Activated T-cell treated with anti-CD3 and anti-CD28 coated beads, Interleukin-2, amount 50 U/mL, for 72 hours (primary cell): ENCODE results near the gene GABRB1. TPM values are rescaled to one million over a fixed set of nuclear protein-coding genes. Genes with fewer than 3 reads are reported as not detected.

Source experiments
- ATAC-seq, 2 donors: fragments of 150-1000 bp; cut with Tn5 transposase; replicated peaks in 1 of 2; 2 replicates each; pipeline ENCODE4 v1.10.0; 2021; ENCODE audit warnings: moderate library complexity in 2 of 2, mild to moderate bottlenecking in 1 of 2
- DNase-seq, 2 donors: peaks; one replicate each; pipeline ENCODE4 v3.0.0; 2021 to 2022; ENCODE audit warnings: mixed read lengths in 1 of 2
- H3K27ac Mint-ChIP-seq: one replicate; pipeline ENCODE4 v1.8.0; 2022; ENCODE audit warnings: mild to moderate bottlenecking, moderate library complexity, mixed read lengths
- H3K27me3 Mint-ChIP-seq: one replicate; pipeline ENCODE4 v1.8.0; 2022; ENCODE audit warnings: low read depth, mixed read lengths
- H3K36me3 Mint-ChIP-seq, 2 donors: one replicate each; pipeline ENCODE4 v1.8.0; 2022; ENCODE audit warnings: mixed read lengths in 2 of 2, mild to moderate bottlenecking in 1 of 2; ENCODE audit not compliant: insufficient read depth in 2 of 2
- H3K4me1 Mint-ChIP-seq: one replicate; pipeline ENCODE4 v1.8.0; 2022; ENCODE audit warnings: low read depth, mixed read lengths
- H3K4me3 Mint-ChIP-seq, 2 donors: one replicate each; pipeline ENCODE4 v1.8.0; 2022; ENCODE audit warnings: mild to moderate bottlenecking in 2 of 2, mixed read lengths in 2 of 2, moderate library complexity in 2 of 2
- H3K9me3 Mint-ChIP-seq, 2 donors: one replicate each; pipeline ENCODE4 v1.8.0; 2022; ENCODE audit warnings: mixed read lengths in 2 of 2
- total RNA-seq, 2 donors: library from RNA; stranded (reverse); gene quantifications; one replicate each; pipeline ENCODE4 v1.2.3, GENCODE V29; 2022

Gene GABRB1
- total RNA-seq, 2 donors from 2014 or later, result not detected

- no peaks in the 10 kb centered on the region for H3K4me1 Mint-ChIP-seq
- H3K9me3 Mint-ChIP-seq, result no peaks in the 10 kb centered on the region
- DNase-seq (no peak), ATAC-seq (no peak)
- no peak overlapping the region for H3K27ac Mint-ChIP-seq
- H3K4me3 Mint-ChIP-seq, result no peak overlapping the region
- no peaks in the 10 kb centered on the region for H3K36me3 Mint-ChIP-seq
- peaks cover 4% of the 10 kb centered on the region for H3K27me3 Mint-ChIP-seq
Measured at GRCh38 chr4:47101453-47101852, 70.1 kb downstream of the GABRB1 start.

DNA sequence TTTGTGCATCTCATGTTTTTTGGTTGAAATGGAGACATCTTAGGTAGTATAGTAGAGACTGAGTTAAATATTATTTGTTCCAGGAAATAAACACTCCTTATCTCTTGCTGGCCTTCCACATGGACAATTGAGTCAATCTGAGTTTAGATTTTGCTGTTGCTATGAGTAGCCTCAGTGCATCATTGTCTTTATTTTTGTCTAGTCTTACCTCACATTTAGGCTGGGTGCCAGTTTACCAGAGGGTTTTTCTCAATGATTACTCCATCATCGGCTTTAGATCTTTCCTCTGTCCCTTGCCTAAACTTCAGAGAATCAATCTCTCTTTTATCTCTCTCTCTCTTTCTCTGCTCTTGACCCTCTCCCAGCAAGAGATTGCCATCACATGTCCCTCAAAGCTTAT is 73.6 kb downstream of the GABRB1 start:
- Mint-ChIP-seq H3K4me3 (no peak overlapping the region), H3K4me1 (no peaks in the 10 kb centered on the region), H3K9me3 (no peaks in the 10 kb centered on the region), H3K36me3 (no peaks in the 10 kb centered on the region), H3K27ac (no peak overlapping the region), H3K27me3 (peaks cover 4% of the 10 kb centered on the region)
- DNase-seq (no peak), ATAC-seq (no peak)

DNA sequence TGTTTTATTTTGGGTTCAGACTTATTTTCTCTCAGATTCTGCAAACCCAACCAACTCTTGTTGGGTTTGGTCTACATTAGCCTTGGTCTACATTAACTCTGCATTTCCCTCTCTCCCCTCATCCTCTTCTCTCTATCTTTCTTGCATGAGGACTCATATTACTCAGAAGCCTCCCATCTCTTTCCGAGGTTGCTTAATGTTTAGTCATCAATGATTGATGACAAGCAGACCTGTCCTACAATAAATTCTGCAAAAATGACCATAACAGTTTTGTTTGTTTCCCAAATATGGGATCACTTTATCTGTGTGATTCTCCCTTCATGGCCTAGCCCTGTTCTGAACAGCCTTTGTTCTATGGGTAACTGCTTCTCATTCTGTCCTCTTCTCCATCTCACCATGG is 75.2 kb downstream of the GABRB1 start:
- Mint-ChIP-seq H3K4me3 (no peak overlapping the region), H3K27me3 (peaks cover 4% of the 10 kb centered on the region), H3K9me3 (no peaks in the 10 kb centered on the region), H3K27ac (no peak overlapping the region), H3K36me3 (no peaks in the 10 kb centered on the region), H3K4me1 (no peaks in the 10 kb centered on the region)
- DNase-seq (no peak), ATAC-seq (no peak)

DNA sequence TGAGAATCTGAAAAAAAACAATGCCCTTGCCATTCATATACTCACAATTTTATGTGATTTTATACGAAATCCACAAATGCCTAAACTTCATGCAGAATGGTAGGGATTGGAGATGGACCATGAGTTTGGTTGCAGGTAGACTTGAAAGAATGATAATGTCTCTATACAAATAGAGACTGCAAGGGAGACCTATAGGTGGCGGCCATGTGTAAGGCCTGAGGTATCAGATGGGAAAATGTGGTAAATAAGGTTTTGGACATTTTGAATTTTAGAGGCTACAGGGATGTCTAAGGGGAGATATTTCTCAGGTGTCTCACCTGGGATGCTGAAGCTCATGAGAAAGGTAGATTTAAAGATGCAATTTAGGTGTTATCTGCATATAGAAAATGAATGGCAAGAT is 78.0 kb downstream of the GABRB1 start:
- no peak for DNase-seq
- Mint-ChIP-seq H3K27ac (no peak overlapping the region), H3K27me3 (peaks cover 4% of the 10 kb centered on the region), H3K4me3 (no peak overlapping the region), H3K4me1 (no peaks in the 10 kb centered on the region), H3K36me3 (no peaks in the 10 kb centered on the region), H3K9me3 (no peaks in the 10 kb centered on the region)
- ATAC-seq, result no peak

DNA sequence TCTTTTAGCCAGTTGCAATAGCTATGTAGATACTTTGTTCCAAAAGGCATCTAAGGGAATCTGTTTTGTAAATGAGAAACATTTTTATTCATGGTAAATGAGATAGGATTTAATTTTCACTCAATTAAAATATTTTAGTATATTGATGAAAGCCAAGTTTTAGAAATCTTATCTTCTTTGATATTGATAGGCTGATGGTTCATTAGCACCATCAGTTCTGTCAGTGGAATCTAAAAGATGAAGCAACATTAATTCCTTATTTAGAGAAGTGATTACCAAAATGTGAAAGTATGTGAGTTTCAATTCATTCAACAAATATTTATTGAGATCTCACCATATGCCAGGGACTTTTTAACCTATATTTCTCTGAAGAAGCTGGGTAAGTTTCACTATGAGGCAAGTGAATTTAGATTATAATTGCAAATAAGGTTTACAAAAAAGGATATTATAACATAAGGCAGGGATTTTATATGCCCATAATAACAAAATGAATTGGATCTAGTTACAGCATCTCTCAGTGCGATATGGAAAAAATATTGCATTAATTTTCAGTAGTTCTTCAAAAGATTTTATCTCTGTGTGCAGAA is 79.3 kb downstream of the GABRB1 start:
- H3K27me3 Mint-ChIP-seq, result no peaks in the 10 kb centered on the region
- H3K4me1 Mint-ChIP-seq, result no peaks in the 10 kb centered on the region
- no peak overlapping the region for H3K4me3 Mint-ChIP-seq
- H3K27ac Mint-ChIP-seq, result no peak overlapping the region
- no peaks in the 10 kb centered on the region for H3K36me3 Mint-ChIP-seq
- no peak for ATAC-seq
- no peak for DNase-seq
- H3K9me3 Mint-ChIP-seq, result no peaks in the 10 kb centered on the region

DNA sequence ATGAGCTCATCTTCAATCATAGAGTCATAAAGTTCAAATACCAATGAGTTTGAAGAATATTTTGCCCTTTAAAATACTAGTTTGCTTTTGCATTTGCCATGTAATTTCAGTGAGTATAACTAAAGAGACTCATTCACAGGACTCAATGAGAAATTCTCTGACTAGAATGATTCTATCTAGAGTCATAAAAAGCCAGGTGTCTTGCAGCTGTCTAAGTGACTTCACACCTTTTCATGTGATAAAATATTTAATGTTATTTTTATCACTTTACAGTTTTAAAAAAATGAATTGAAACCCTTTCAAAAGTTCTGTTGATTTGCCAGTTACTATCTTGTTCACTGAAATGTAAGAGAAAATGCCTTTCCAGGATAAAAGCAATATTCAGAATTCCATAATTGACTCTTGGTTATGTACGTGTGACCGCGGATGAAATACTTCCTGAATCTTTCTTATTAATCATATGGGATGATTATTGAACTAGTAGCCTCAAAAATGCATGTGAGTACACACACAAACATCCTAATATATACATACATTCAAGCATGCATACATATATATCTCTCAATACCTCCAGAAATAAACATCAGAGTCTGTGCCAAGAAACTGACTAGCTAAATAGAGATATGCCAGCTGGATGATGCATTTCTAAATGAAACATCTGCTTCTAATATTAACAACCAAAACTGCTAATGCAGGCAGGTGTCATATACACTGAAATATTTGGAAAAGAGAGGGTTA is 87.0 kb downstream of the GABRB1 start:
- Mint-ChIP-seq H3K27me3 (peaks cover 5% of the 10 kb centered on the region), H3K4me1 (no peaks in the 10 kb centered on the region), H3K4me3 (no peak overlapping the region), H3K36me3 (no peaks in the 10 kb centered on the region), H3K9me3 (no peaks in the 10 kb centered on the region), H3K27ac (no peak overlapping the region)
- ATAC-seq, result no peak
- no peak for DNase-seq

DNA sequence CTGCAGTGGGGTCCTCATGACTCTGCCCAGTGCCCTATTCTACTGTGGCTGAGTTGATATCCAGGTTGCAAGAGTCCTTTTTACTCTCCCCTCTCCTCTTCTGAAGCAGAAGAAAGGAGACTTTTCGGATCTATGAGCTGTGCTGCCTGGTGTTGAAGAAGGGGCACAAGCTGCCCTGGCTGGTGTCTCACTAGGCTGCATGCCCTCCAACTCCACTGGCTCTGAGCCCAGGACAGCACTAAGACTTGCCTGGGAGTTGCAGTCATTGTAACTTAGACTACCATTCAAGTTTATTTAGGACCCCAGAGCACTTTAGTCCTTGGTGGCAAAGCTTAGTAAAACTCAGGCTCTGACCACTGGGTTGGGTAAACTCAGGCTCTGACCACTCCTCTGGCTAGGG is 89.4 kb downstream of the GABRB1 start:
- H3K4me3 Mint-ChIP-seq, result no peak overlapping the region
- H3K9me3 Mint-ChIP-seq, result no peaks in the 10 kb centered on the region
- ATAC-seq, result no peak

GRCh38 chr4:47122592-47123291 is 91.4 kb downstream of the GABRB1 start:
- peak; percentile 42 to 65 for DNase-seq
- H3K4me1 Mint-ChIP-seq, result no peaks in the 10 kb centered on the region
- H3K4me3 Mint-ChIP-seq, result no peak overlapping the region
- ATAC-seq, result peak; percentile 61 to 76
- H3K36me3 Mint-ChIP-seq, result no peaks in the 10 kb centered on the region
- no peak overlapping the region for H3K27ac Mint-ChIP-seq
- no peaks in the 10 kb centered on the region for H3K27me3 Mint-ChIP-seq
- H3K9me3 Mint-ChIP-seq, result no peaks in the 10 kb centered on the region

More for the DNA sequence above, 89.4 kb downstream of the GABRB1 start:
- H3K27ac Mint-ChIP-seq, result no peak overlapping the region
- H3K4me1 Mint-ChIP-seq, result no peaks in the 10 kb centered on the region
- no peak for DNase-seq
- H3K36me3 Mint-ChIP-seq, result no peaks in the 10 kb centered on the region
- H3K27me3 Mint-ChIP-seq, result peaks cover 5% of the 10 kb centered on the region

- H3K27ac Mint-ChIP-seq, result no peak overlapping the region
- H3K4me1 Mint-ChIP-seq, result no peaks in the 10 kb centered on the region
- H3K9me3 Mint-ChIP-seq, result no peaks in the 10 kb centered on the region
- no peaks in the 10 kb centered on the region for H3K36me3 Mint-ChIP-seq
- no peak for ATAC-seq
- H3K27me3 Mint-ChIP-seq, result no peaks in the 10 kb centered on the region
- H3K4me3 Mint-ChIP-seq, result no peak overlapping the region
- DNase-seq, result no peak
Measured at GRCh38 chr4:47128991-47129390, 97.6 kb downstream of the GABRB1 start.

DNA sequence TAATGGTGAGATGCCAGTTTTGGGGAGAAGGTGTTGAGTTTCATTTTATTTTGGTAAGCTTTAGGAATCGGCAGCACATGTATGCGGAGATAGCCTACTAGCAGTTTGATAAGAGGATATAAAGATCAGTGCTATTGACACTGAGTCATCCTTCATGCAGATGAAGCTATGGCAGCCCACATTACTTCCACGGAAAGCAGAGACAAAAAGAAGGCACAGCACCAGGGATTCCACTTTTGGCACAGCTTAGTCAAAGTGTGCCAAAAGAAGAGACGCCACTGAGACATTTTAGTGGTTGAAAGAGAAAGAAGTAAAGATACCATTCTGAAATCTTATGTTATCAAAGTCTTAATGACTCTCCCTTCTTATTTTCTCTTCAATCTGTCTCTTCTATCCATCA is 103.8 kb downstream of the GABRB1 start:
- no peaks in the 10 kb centered on the region for H3K36me3 Mint-ChIP-seq
- DNase-seq (no peak), ATAC-seq (no peak)
- H3K4me3 Mint-ChIP-seq, result no peak overlapping the region
- no peaks in the 10 kb centered on the region for H3K9me3 Mint-ChIP-seq
- H3K27me3 Mint-ChIP-seq, result no peaks in the 10 kb centered on the region
- no peak overlapping the region for H3K27ac Mint-ChIP-seq
- no peaks in the 10 kb centered on the region for H3K4me1 Mint-ChIP-seq

DNA sequence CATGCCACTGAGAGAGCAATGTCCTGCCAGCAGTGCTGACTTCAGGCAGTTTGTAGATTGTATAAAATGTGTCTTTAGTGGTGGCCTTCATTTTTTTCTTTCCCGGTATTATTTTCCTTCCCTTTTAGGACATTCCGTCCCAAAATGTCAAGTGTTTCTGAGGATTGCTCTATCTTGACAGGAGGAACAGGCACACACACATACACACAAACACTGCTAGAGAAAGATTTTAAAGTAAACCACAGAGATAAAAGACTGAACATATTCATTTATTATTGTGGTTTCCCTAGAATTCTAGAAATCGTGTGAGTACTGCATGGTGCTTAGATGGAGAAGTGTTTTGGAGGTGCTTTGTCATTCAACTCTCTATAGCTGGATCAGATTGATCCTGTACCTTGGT is 111.9 kb downstream of the GABRB1 start:
- Mint-ChIP-seq H3K4me3 (no peak overlapping the region), H3K36me3 (no peaks in the 10 kb centered on the region), H3K27ac (no peak overlapping the region), H3K27me3 (no peaks in the 10 kb centered on the region), H3K4me1 (no peaks in the 10 kb centered on the region), H3K9me3 (no peaks in the 10 kb centered on the region)
- DNase-seq, result no peak
- no peak for ATAC-seq

DNA sequence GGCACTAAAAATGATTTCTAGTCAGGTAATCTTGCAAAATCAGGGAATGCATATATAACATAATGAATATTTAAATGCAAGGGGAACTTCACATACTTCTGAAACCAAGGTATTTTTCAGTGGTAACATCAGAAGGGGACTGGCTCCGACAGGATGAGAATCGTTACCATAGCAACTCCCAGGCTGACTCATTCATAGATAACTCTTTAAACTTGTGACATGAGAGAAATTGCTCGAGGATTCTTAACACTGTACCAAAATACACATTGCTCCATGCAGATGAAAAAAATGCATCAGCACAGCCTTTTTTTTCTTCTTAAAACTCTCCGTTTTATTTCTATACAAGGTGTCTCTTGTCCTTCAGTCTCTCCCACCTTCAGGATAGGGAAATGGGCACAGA is 114.3 kb downstream of the GABRB1 start:
- Mint-ChIP-seq H3K27ac (no peak overlapping the region), H3K27me3 (no peaks in the 10 kb centered on the region), H3K9me3 (no peaks in the 10 kb centered on the region), H3K4me3 (no peak overlapping the region), H3K4me1 (no peaks in the 10 kb centered on the region), H3K36me3 (no peaks in the 10 kb centered on the region)
- ATAC-seq (peak; percentile 49 to 56), DNase-seq (peak; percentile 2 to 4)

GRCh38 chr4:47154816-47155370 is 123.5 kb downstream of the GABRB1 start:
- ATAC-seq, result no peak
- Mint-ChIP-seq H3K9me3 (no peaks in the 10 kb centered on the region), H3K27me3 (no peaks in the 10 kb centered on the region)

More at GRCh38 chr4:47154816-47155370, 123.5 kb downstream of the GABRB1 start:
- Mint-ChIP-seq H3K36me3 (no peaks in the 10 kb centered on the region), H3K4me1 (no peaks in the 10 kb centered on the region), H3K27ac (no peak overlapping the region), H3K4me3 (no peak overlapping the region)
- DNase-seq, result no peak
